Purkinje cell (primary cell): ENCODE measurements around the gene NECTIN2. TPM values are rescaled to one million over a fixed set of nuclear protein-coding genes. Genes with fewer than 3 reads are reported as not detected.

Experiments
- polyA plus RNA-seq: library from polyadenylated mRNA; unstranded; fragments of >200 nt; fragmentation: Nextera tagmentation; gene quantifications from 2 replicates; pipeline ENCODE4 v1.2.1, GENCODE V29; 2014

The NECTIN2 gene
- polyA plus RNA-seq, result 6.2 and 21.5 TPM in 2 replicates

GRCh38 chr19:44845612-44846454 lies at the start of gene NECTIN2:
Gene NECTIN2, plus strand, starts transcription at chr19:44846297. Its CDS starts 229 bp downstream, at chr19:44846526.

GRCh38 chr19:44808463-44809371 lies 37.4 kb upstream of the NECTIN2 start, which contains the start of gene BCAM:
Gene BCAM, plus strand, starts transcription at chr19:44809103. Its CDS starts 22 bp downstream, at chr19:44809125.

GRCh38 chr19:44891016-44891882 lies 45.2 kb downstream of the NECTIN2 start, which contains the start of gene TOMM40:
Gene TOMM40, plus strand, starts transcription at chr19:44891254. Its CDS starts 162 bp downstream, at chr19:44891416.

GRCh38 chr19:44905437-44906160 lies 59.5 kb downstream of the NECTIN2 start, which contains the start of gene APOE:
Gene APOE, plus strand, starts transcription at chr19:44905796. Its CDS starts 829 bp downstream, at chr19:44906625.

GRCh38 chr19:44914433-44915206 lies 68.5 kb downstream of the NECTIN2 start, which contains the start of gene APOC1:
Gene APOC1, plus strand, starts transcription at chr19:44914608. Its CDS starts 284 bp downstream, at chr19:44914892.

Other genes with a start within 250 kb of the NECTIN2 start
- gene IGSF23, start 232.7 kb upstream of the NECTIN2 start, polyA plus RNA-seq, result not detected in 2 replicates
- 4.5 and 9.1 TPM in 2 replicates for gene PVR, start 202.4 kb upstream of the NECTIN2 start, polyA plus RNA-seq
- gene CEACAM19, start 174.8 kb upstream of the NECTIN2 start, polyA plus RNA-seq, result 0.77 TPM in 1 of 2 replicates, not detected in the other
- gene CEACAM16, start 147.1 kb upstream of the NECTIN2 start, polyA plus RNA-seq, result 0.35 TPM in 1 of 2 replicates, not detected in the other
- gene BCL3, start 97.6 kb upstream of the NECTIN2 start, polyA plus RNA-seq, result 0.70 and 5.7 TPM in 2 replicates
- not detected in 2 replicates for gene CBLC, start 68.4 kb upstream of the NECTIN2 start, polyA plus RNA-seq
- not detected in 2 replicates for gene BCAM, start 37.2 kb upstream of the NECTIN2 start, polyA plus RNA-seq
- 1.8 and 2.7 TPM in 2 replicates for gene TOMM40, start 45.0 kb downstream of the NECTIN2 start, polyA plus RNA-seq
- gene APOE, start 59.5 kb downstream of the NECTIN2 start, polyA plus RNA-seq, result 6.2 and 10.7 TPM in 2 replicates
- 5.7 and 19.8 TPM in 2 replicates for gene APOC1, start 68.3 kb downstream of the NECTIN2 start, polyA plus RNA-seq
- gene APOC4, start 95.9 kb downstream of the NECTIN2 start, polyA plus RNA-seq, result not detected in 2 replicates
- gene APOC2, start 99.8 kb downstream of the NECTIN2 start, polyA plus RNA-seq, result 0.98 TPM in 1 of 2 replicates, not detected in the other
- gene CLPTM1, start 109.1 kb downstream of the NECTIN2 start, polyA plus RNA-seq, result 1.7 and 5.9 TPM in 2 replicates
- 0.23 and 1.6 TPM in 2 replicates for gene RELB, start 155.2 kb downstream of the NECTIN2 start, polyA plus RNA-seq
- 1.2 and 2.1 TPM in 2 replicates for gene CLASRP, start 192.7 kb downstream of the NECTIN2 start, polyA plus RNA-seq
- 0.15 TPM in 1 of 2 replicates, not detected in the other for gene ZNF296, start 230.2 kb downstream of the NECTIN2 start, polyA plus RNA-seq
- gene GEMIN7, start 233.0 kb downstream of the NECTIN2 start, polyA plus RNA-seq, result 47.1 and 60.6 TPM in 2 replicates
- 0.38 TPM in 1 of 2 replicates, not detected in the other for gene PPP1R37, start 246.9 kb downstream of the NECTIN2 start, polyA plus RNA-seq